ENCODE measurements around the gene SHLD3.

DNA sequence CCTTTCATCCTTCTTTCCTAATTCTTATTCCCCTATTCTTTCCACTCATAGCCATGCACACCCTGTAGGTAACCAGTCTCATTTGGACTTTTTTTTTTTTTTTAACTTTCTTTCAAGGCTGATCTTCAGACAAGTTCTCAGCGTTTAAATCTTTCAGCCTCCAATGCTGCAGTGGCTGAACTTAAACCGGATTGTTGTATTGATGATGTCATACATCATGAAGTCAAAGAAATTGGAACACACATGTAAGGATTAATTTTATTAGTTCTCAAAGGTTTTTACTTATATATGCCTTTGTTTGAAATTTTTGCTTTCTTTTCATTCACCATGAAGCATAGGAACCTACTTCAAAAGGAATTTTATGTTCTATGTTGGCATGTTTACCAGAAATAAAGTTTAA lies 22.1 kb downstream of the SHLD3 start:
- no peak for TF ChIP-seq POLR2AphosphoS5 (IDR thresholded peaks at IDR 0.05; ENCODE audit: borderline replicate concordance, low read depth, low read length)
- TF ChIP-seq EZH2 (IDR thresholded peaks at IDR 0.05), result no peak
